Measurements from ENCODE around the gene CBFB.

Gene CBFB

DNA sequence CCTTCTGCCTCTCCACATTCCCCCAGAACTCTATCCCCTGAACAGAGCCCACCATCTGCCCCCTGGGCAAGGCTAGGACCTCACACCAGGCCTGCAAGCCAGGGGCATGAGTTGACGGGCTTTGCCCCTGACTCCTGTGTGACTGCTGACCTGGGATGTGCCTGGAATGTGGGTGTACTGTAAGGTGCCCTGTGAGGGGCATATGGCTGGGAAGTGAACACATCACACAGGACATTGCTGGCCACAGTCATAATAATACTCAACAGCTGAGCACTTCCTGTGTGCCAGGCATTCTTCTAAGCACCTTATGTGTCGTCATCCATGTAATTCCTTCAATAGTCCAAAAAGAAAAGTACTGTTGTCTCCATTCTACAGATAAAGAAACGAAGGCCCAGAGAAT, 27.2 kb upstream of the CBFB start:
- H3K9ac ChIP-seq (ENCODE audit: low read length): no peak overlapping the region
- H3F3A ChIP-seq (ENCODE audit: insufficient read depth, low read length): no peaks in the 10 kb centered on the region
- H3K36me3 ChIP-seq (ENCODE audit: insufficient read depth, low read length): no peaks in the 10 kb centered on the region
- H3K4me3 ChIP-seq (ENCODE audit: low read depth, low read length, poor library complexity, severe bottlenecking): no peak overlapping the region
- no peak overlapping the region for H3K27ac ChIP-seq (ENCODE audit: low read depth, low read length, poor library complexity, severe bottlenecking)
- no peaks in the 10 kb centered on the region for H3K27me3 ChIP-seq (ENCODE audit: insufficient read depth, low read length)
- peak overlapping the region; percentile 70; the same call in 1 of the 2 replicates for H3K4me2 ChIP-seq (ENCODE audit: low read length)
- H3K4me1 ChIP-seq (ENCODE audit: insufficient read depth, low read length, severe bottlenecking): peaks cover 12% of the 10 kb centered on the region
- no peaks in the 10 kb centered on the region for H3K9me2 ChIP-seq (ENCODE audit: low read depth, low read length)
- H3K79me2 ChIP-seq (ENCODE audit: insufficient read depth, low read length): no peaks in the 10 kb centered on the region
- TF ChIP-seq, protein P1, sequence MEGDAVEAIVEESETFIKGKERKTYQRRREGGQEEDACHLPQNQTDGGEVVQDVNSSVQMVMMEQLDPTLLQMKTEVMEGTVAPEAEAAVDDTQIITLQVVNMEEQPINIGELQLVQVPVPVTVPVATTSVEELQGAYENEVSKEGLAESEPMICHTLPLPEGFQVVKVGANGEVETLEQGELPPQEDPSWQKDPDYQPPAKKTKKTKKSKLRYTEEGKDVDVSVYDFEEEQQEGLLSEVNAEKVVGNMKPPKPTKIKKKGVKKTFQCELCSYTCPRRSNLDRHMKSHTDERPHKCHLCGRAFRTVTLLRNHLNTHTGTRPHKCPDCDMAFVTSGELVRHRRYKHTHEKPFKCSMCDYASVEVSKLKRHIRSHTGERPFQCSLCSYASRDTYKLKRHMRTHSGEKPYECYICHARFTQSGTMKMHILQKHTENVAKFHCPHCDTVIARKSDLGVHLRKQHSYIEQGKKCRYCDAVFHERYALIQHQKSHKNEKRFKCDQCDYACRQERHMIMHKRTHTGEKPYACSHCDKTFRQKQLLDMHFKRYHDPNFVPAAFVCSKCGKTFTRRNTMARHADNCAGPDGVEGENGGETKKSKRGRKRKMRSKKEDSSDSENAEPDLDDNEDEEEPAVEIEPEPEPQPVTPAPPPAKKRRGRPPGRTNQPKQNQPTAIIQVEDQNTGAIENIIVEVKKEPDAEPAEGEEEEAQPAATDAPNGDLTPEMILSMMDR (IDR thresholded peaks at IDR 0.05; ENCODE audit: low read length): no peak
- no peak for TF ChIP-seq EZH2 (IDR thresholded peaks at IDR 0.05; ENCODE audit: borderline replicate concordance, low read length)
- H2AFZ ChIP-seq (ENCODE audit: low read length): no peak overlapping the region
- no peaks in the 10 kb centered on the region for H3K9me3 ChIP-seq (ENCODE audit: low read length)
- H4K20me1 ChIP-seq (ENCODE audit: insufficient read depth, low read length): no peaks in the 10 kb centered on the region

DNA sequence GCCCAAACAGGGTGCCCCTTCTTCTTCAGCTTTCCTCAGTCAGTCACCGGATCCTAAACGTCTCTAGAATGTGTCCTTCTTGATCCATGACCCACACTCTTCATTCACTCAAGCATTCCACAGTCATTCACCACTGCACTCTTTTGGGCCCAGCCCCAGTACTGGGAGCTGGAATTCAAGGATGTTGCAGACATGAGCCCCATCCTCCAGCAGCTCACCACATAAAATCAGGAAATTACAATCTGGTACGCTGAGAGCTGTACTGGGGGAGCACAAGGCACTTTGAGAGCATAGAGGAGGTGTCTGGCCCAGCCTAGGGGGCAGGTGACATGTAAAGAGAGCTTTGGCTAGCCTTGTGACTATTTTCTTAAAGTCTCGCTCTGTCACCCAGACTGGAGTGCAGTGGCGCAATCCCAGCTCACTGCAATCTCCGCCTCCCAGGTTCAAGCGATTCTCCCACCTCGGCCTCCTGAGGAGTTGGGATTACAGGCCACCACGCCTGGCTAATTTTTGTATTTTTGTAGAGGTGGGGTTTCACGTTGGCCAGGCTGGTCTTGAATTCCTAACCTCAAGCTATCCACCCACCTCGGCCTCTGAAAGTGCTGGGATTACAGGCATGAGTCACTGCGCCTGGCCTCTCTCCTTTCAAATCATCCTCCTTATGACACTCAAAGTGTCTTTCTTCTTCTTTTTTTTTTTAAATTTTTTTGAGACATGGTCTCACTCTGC, 21.9 kb upstream of the CBFB start:
- Histone ChIP-seq H3K9me3 (ENCODE audit: low read length) (no peaks in the 10 kb centered on the region), H3K4me1 (ENCODE audit: insufficient read depth, low read length, severe bottlenecking) (no peaks in the 10 kb centered on the region), H2AFZ (ENCODE audit: low read length) (no peak overlapping the region), H3K36me3 (ENCODE audit: insufficient read depth, low read length) (no peaks in the 10 kb centered on the region; the same call in 1 of the 2 replicates), H3K4me2 (ENCODE audit: low read length) (no peak overlapping the region), H4K20me1 (ENCODE audit: insufficient read depth, low read length) (no peaks in the 10 kb centered on the region), H3K79me2 (ENCODE audit: insufficient read depth, low read length) (no peaks in the 10 kb centered on the region), H3K4me3 (ENCODE audit: low read depth, low read length, poor library complexity, severe bottlenecking) (no peak overlapping the region), H3K27me3 (ENCODE audit: insufficient read depth, low read length) (no peaks in the 10 kb centered on the region), H3F3A (ENCODE audit: insufficient read depth, low read length) (no peaks in the 10 kb centered on the region), H3K27ac (ENCODE audit: low read depth, low read length, poor library complexity, severe bottlenecking) (no peak overlapping the region), H3K9me2 (ENCODE audit: low read depth, low read length) (no peaks in the 10 kb centered on the region), H3K9ac (ENCODE audit: low read length) (no peak overlapping the region)
- no peak for TF ChIP-seq EZH2 (IDR thresholded peaks at IDR 0.05; ENCODE audit: borderline replicate concordance, low read length)
- TF ChIP-seq, protein P1 (IDR thresholded peaks at IDR 0.05; ENCODE audit: low read length): no peak

DNA sequence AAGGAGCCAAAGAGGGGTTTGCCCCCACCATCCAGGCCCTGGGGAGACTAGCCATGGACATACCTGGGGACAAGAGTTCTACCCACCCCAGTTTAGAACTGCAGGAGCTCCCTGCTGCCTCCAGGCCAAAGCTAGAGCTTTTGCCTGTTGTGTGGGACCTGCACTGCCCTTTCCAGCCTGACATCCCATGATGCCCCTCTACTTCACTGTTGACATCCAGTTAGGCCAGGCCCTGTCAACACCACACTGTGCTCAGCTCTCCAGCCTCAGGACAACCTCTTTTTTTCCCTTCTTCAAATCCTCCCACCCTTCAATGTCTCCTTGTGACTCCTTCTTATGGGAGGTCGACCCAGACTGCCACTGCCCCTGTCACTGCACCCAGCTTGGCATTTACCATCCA, 19.8 kb upstream of the CBFB start:
- H3K9me3 ChIP-seq (ENCODE audit: low read length): no peaks in the 10 kb centered on the region
- no peak overlapping the region for H3K27ac ChIP-seq (ENCODE audit: low read depth, low read length, poor library complexity, severe bottlenecking)
- H3K4me3 ChIP-seq (ENCODE audit: low read depth, low read length, poor library complexity, severe bottlenecking): no peak overlapping the region
- H3K36me3 ChIP-seq (ENCODE audit: insufficient read depth, low read length): no peaks in the 10 kb centered on the region; the same call in 1 of the 2 replicates
- H4K20me1 ChIP-seq (ENCODE audit: insufficient read depth, low read length): no peaks in the 10 kb centered on the region
- no peak overlapping the region for H3K4me2 ChIP-seq (ENCODE audit: low read length)
- no peaks in the 10 kb centered on the region for H3K27me3 ChIP-seq (ENCODE audit: insufficient read depth, low read length)
- H3K9me2 ChIP-seq (ENCODE audit: low read depth, low read length): no peaks in the 10 kb centered on the region
- no peak overlapping the region for H2AFZ ChIP-seq (ENCODE audit: low read length)
- no peaks in the 10 kb centered on the region for H3K79me2 ChIP-seq (ENCODE audit: insufficient read depth, low read length)
- no peaks in the 10 kb centered on the region for H3F3A ChIP-seq (ENCODE audit: insufficient read depth, low read length)
- peaks cover 11% of the 10 kb centered on the region for H3K4me1 ChIP-seq (ENCODE audit: insufficient read depth, low read length, severe bottlenecking)
- TF ChIP-seq, protein P1 (IDR thresholded peaks at IDR 0.05; ENCODE audit: low read length): no peak
- TF ChIP-seq EZH2 (IDR thresholded peaks at IDR 0.05; ENCODE audit: borderline replicate concordance, low read length): no peak
- H3K9ac ChIP-seq (ENCODE audit: low read length): no peak overlapping the region

All from OCI-LY1 (cell line).